ENCODE data around the gene RBM14. TPM values are rescaled to one million over a fixed set of nuclear protein-coding genes. Genes with fewer than 3 reads are reported as not detected.

Gene RBM14
- total and polyA plus RNA-seq, 10 of the 15 experiments (the other 5 are each of a cell fraction or from before 2014, with no cell fraction given), result 5.4 to 140 (median 44.5) TPM

DNA sequence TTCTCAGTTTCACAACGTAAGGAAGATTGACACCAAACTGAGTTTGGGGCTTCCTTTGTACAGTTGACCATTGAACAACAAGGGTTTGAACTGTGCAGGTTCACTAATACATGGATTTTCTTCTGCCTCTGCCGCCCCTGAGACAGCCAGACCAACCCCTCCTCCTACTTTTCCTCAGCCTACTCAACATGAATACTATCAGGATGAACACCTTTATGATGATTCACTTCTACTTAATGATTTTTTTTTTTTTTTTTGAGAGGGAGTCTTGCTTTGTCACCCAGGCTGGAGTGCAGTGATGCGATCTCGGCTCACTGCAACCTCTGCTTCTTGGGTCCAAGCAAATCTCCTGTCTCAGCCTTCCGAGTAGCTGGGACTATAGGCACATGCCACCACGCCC is 36.7 kb downstream of the RBM14 start:
- RAD21 ChIA-PET (ENCODE audit: unreplicated experiment), result no interaction called here
- SMC1A ChIA-PET (ENCODE audit: uncharacterized antibody, unreplicated experiment), result interaction anchor here (0.9 kb wide), 1 partner anchor 9 kb away, joined by 3 read pairs; no protein-coding TSS in a partner anchor
- Histone ChIP-seq H3K79me2 (ENCODE audit: control insufficient read depth, insufficient read depth, low read length) (peaks cover 18% of the 10 kb centered on the region), H3K4me2 (ENCODE audit: control insufficient read depth, insufficient read depth) (no peak overlapping the region), H3K36me3 (ENCODE audit: control insufficient read depth in 2 of 2, insufficient read depth in 2 of 2, low read length in 1 of 2) (peaks cover 4 to 20% of the 10 kb centered on the region in 2 experiments), H3K9me3 (replicated peaks; ENCODE audit: control insufficient read depth, insufficient read depth, low read length) (no peaks in the 10 kb centered on the region), H3K4me1 (ENCODE audit: control insufficient read depth, insufficient read depth, low read length) (no peaks in the 10 kb centered on the region), H2AFZ (ENCODE audit: control insufficient read depth, low read depth, low read length) (no peak overlapping the region), H3K27ac (ENCODE audit: control insufficient read depth, insufficient read depth) (no peak overlapping the region), H4K20me1 (ENCODE audit: control insufficient read depth, insufficient read depth) (peaks cover 7% of the 10 kb centered on the region; the same call in 1 of the 2 replicates), H3K27me3 (replicated peaks in 1 of 2; ENCODE audit: control insufficient read depth in 2 of 2, insufficient read depth in 2 of 2, low read length in 1 of 2) (no peaks in the 10 kb centered on the region), H3K9ac (ENCODE audit: control insufficient read depth, insufficient read depth, low read length) (no peak overlapping the region), H3K4me3 (no peak overlapping the region)
- DNase-seq (ENCODE audit: low read depth, low spot score) (no peak), FAIRE-seq (no peak), ATAC-seq (no peak)
- intact Hi-C loops (cut with micrococcal nuclease; ENCODE audit: unreplicated experiment), result no loop called here
- BruUV-seq (replicated peaks), result no TSS peak
- in situ Hi-C loops (cut with MboI), result no loop called here
- 85% methylated on average over 6 of the region's 6 CpGs for WGBS (ENCODE audit: insufficient coverage, insufficient replicate concordance, low lambda C conversion rate, missing lambda C conversion rate)
- TF ChIP-seq POLR2AphosphoS5 (IDR thresholded peaks at IDR 0.05; ENCODE audit: low read length), result 0 out of 2 replicates have a peak, but pooled peaks have one; percentile 42
- TF ChIP-seq, protein P1, sequence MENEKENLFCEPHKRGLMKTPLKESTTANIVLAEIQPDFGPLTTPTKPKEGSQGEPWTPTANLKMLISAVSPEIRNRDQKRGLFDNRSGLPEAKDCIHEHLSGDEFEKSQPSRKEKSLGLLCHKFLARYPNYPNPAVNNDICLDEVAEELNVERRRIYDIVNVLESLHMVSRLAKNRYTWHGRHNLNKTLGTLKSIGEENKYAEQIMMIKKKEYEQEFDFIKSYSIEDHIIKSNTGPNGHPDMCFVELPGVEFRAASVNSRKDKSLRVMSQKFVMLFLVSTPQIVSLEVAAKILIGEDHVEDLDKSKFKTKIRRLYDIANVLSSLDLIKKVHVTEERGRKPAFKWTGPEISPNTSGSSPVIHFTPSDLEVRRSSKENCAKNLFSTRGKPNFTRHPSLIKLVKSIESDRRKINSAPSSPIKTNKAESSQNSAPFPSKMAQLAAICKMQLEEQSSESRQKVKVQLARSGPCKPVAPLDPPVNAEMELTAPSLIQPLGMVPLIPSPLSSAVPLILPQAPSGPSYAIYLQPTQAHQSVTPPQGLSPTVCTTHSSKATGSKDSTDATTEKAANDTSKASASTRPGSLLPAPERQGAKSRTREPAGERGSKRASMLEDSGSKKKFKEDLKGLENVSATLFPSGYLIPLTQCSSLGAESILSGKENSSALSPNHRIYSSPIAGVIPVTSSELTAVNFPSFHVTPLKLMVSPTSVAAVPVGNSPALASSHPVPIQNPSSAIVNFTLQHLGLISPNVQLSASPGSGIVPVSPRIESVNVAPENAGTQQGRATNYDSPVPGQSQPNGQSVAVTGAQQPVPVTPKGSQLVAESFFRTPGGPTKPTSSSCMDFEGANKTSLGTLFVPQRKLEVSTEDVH (IDR thresholded peaks at IDR 0.05; ENCODE audit: low read depth, partially characterized antibody), result no peak
- POLR2A ChIA-PET, result interaction anchor here (0.7 to 1.4 kb wide), 5 partner anchors 8 to 259 kb away, joined by 3 to 5 read pairs (median 3); partner anchors contain the start of gene RBM14
- CTCF ChIA-PET, result interaction anchor here (1.9 kb wide), 1 partner anchor 24 kb away, joined by 5 read pairs; the partner anchor contains the start of gene RBM4B

- ATAC-seq, result peak; percentile 36
- Histone ChIP-seq H3K4me1 (ENCODE audit: control insufficient read depth, insufficient read depth, low read length) (peaks cover 8% of the 10 kb centered on the region; the same call in 1 of the 2 replicates), H3K27me3 (replicated peaks in 1 of 2; ENCODE audit: control insufficient read depth in 2 of 2, insufficient read depth in 2 of 2, low read length in 1 of 2) (no peaks in the 10 kb centered on the region), H3K4me2 (ENCODE audit: control insufficient read depth, insufficient read depth) (no peak overlapping the region), H4K20me1 (ENCODE audit: control insufficient read depth, insufficient read depth) (no peaks in the 10 kb centered on the region), H2AFZ (ENCODE audit: control insufficient read depth, low read depth, low read length) (no peak overlapping the region), H3K4me3 (no peak overlapping the region), H3K9ac (ENCODE audit: control insufficient read depth, insufficient read depth, low read length) (no peak overlapping the region), H3K27ac (ENCODE audit: control insufficient read depth, insufficient read depth) (no peak overlapping the region), H3K79me2 (ENCODE audit: control insufficient read depth, insufficient read depth, low read length) (peaks cover 3% of the 10 kb centered on the region), H3K36me3 (ENCODE audit: control insufficient read depth in 2 of 2, insufficient read depth in 2 of 2, low read length in 1 of 2) (peaks cover 2 to 14% of the 10 kb centered on the region in 2 experiments), H3K9me3 (replicated peaks; ENCODE audit: control insufficient read depth, insufficient read depth, low read length) (no peaks in the 10 kb centered on the region)
- RAD21 ChIA-PET (ENCODE audit: unreplicated experiment), result interaction anchor here (0.7 to 1.3 kb wide), 3 partner anchors 19 to 620 kb away, joined by 3 to 8 read pairs (median 4); partner anchors contain the start of genes RBM14 and RBM4B
- WGBS (ENCODE audit: insufficient coverage, insufficient replicate concordance, low lambda C conversion rate, missing lambda C conversion rate), result 4% methylated on average over 2 of the region's 2 CpGs
- TF ChIP-seq HCFC1 (IDR thresholded peaks at IDR 0.05; ENCODE audit: low read length) (no peak), CBX5 (IDR thresholded peaks at IDR 0.05; ENCODE audit: low read depth) (no peak), SPI1 (IDR thresholded peaks at IDR 0.05; ENCODE audit: borderline replicate concordance, insufficient read depth, low read depth, low read length) (peak; percentile 28; the same call in 1 of the 2 replicates), RUNX3 (IDR thresholded peaks at IDR 0.05; ENCODE audit: low read length) (no peak), RB1 (IDR thresholded peaks at IDR 0.05; ENCODE audit: borderline replicate concordance) (no peak)
- SMC1A ChIA-PET (ENCODE audit: uncharacterized antibody, unreplicated experiment), result interaction anchor here (0.8 to 2.1 kb wide), 5 partner anchors 13 to 21 kb away, joined by 4 to 11 read pairs (median 6); partner anchors contain the start of genes RBM4 and RBM4B
- POLR2A ChIA-PET, result interaction anchor here (0.6 to 2.2 kb wide), 16 partner anchors 11 to 256 kb away, joined by 3 to 12 read pairs (median 4); partner anchors contain the start of genes ACTN3, RBM4 and RBM4B
- in situ Hi-C loops (cut with MboI), result no loop called here
- no peak for FAIRE-seq
- intact Hi-C loops (cut with micrococcal nuclease; ENCODE audit: unreplicated experiment), result no loop called here
- DNase-seq (ENCODE audit: low read depth, low spot score), result no peak
- no TSS peak for BruUV-seq (replicated peaks)
- CTCF ChIA-PET, result interaction anchor here (0.7 to 3.1 kb wide), 5 partner anchors 11 to 82 kb away, joined by 3 to 12 read pairs (median 5); partner anchors contain the start of genes RBM4 and RBM4B
Observed at GRCh38 chr11:66659763-66660162, 43.3 kb downstream of the RBM14 start.
